MCF 10A (cell line): ENCODE measurements around the gene PON3. TPM values are rescaled to one million over a fixed set of nuclear protein-coding genes. Genes with fewer than 3 reads are reported as not detected.

Experiments
- BruUV-seq: library from RNA; stranded (reverse); fragments of 400-500 nt; replicated peaks from 2 replicates; lab custom pipeline; 2021; lab: Mats Ljungman, UMichigan
- CTCF ChIA-PET: fragments of 300-600 bp; sonication (Branson Sonifier 250); formaldehyde crosslinking; extraction: SDS; loops from one replicate; lab custom pipeline; 2021; ENCODE audit warnings: antibody characterized with exemption, inconsistent platforms; lab: Yijun Ruan, JAX
- POLR2A ChIA-PET: fragments of 300-600, 350-650 bp; sonication (Branson Sonifier 250); formaldehyde crosslinking; extraction: SDS; loops from one replicate; lab custom pipeline; 2020; ENCODE audit warnings: antibody characterized with exemption, inconsistent platforms; lab: Yijun Ruan, JAX
- DNase-seq: peaks from one replicate; pipeline ENCODE4 v3.0.0-alpha.2; 2018; ENCODE audit not compliant: unreplicated experiment
- H3K27ac Mint-ChIP-seq: one replicate; pipeline ENCODE4 v1.8.0; 2022; ENCODE audit warnings: mild to moderate bottlenecking, low read depth, mixed read lengths; ENCODE audit not compliant: unreplicated experiment
- H3K27me3 Mint-ChIP-seq: one replicate; pipeline ENCODE4 v1.8.0; 2022; ENCODE audit warnings: mixed read lengths; ENCODE audit not compliant: insufficient read depth, unreplicated experiment
- H3K36me3 Mint-ChIP-seq: one replicate; pipeline ENCODE4 v1.8.0; 2022; ENCODE audit warnings: mild to moderate bottlenecking, moderate library complexity, mixed read lengths; ENCODE audit not compliant: insufficient read depth, unreplicated experiment
- H3K4me1 Mint-ChIP-seq: one replicate; pipeline ENCODE4 v1.8.0; 2022; ENCODE audit warnings: mixed read lengths; ENCODE audit not compliant: insufficient read depth, unreplicated experiment
- H3K4me3 Mint-ChIP-seq: one replicate; pipeline ENCODE4 v1.8.0; 2022; ENCODE audit warnings: mild to moderate bottlenecking, moderate library complexity, mixed read lengths; ENCODE audit not compliant: unreplicated experiment
- H3K9me3 Mint-ChIP-seq: one replicate; pipeline ENCODE4 v1.8.0; 2022; ENCODE audit warnings: mixed read lengths; ENCODE audit not compliant: unreplicated experiment
- CTCF ChIP-seq: fragments of 200-600 bp; IDR thresholded peaks from one replicate; pipeline ENCODE4 v1.8.0; 2022; ENCODE audit warnings: antibody characterized with exemption, mild to moderate bottlenecking; ENCODE audit not compliant: unreplicated experiment
- intact Hi-C: fragments of 100-400 bp; cut with micrococcal nuclease; formaldehyde crosslinking; loops from 2 replicates; pipeline ENCODE4 v1.14.1; 2022
- total RNA-seq: library from RNA; stranded (reverse); gene quantifications from 2 replicates; pipeline ENCODE4 v1.2.3, GENCODE V29; 2022

PON3 gene
- total RNA-seq, 1 experiment from 2014 or later = not detected

GRCh38 chr7:95342642-95343307 lies 53.4 kb downstream of the PON3 start:
- CTCF ChIA-PET = interaction anchor here (0.7 kb wide), 1 partner anchor 851 kb away, joined by 3 read pairs; no protein-coding TSS in a partner anchor
- POLR2A ChIA-PET = interaction anchor here (0.6 kb wide), 1 partner anchor 80 kb away, joined by 3 read pairs; no protein-coding TSS in a partner anchor
- no peak for DNase-seq
- Mint-ChIP-seq H3K4me3 (no peak overlapping the region), H3K36me3 (no peaks in the 10 kb centered on the region), H3K27ac (no peak overlapping the region), H3K9me3 (no peaks in the 10 kb centered on the region), H3K27me3 (no peaks in the 10 kb centered on the region), H3K4me1 (no peaks in the 10 kb centered on the region)
- intact Hi-C loops = no loop called here
- no peak for TF ChIP-seq CTCF
- no TSS peak for BruUV-seq

GRCh38 chr7:95342029-95342428 lies 54.1 kb downstream of the PON3 start:
- Mint-ChIP-seq H3K27ac (no peak overlapping the region), H3K27me3 (no peaks in the 10 kb centered on the region), H3K4me1 (no peaks in the 10 kb centered on the region), H3K36me3 (no peaks in the 10 kb centered on the region), H3K9me3 (no peaks in the 10 kb centered on the region), H3K4me3 (no peak overlapping the region)
- BruUV-seq = no TSS peak
- no peak for DNase-seq
- no peak for TF ChIP-seq CTCF
- intact Hi-C loops = no loop called here
- ChIA-PET POLR2A (interaction anchor here (0.6 kb wide), 1 partner anchor 81 kb away, joined by 3 read pairs; no protein-coding TSS in a partner anchor), CTCF (no interaction called here)

- no peak for TF ChIP-seq CTCF
- no peaks in the 10 kb centered on the region for H3K36me3 Mint-ChIP-seq
- DNase-seq = no peak
- ChIA-PET POLR2A (no interaction called here), CTCF (interaction anchor here (0.5 kb wide), 1 partner anchor 136 kb away, joined by 5 read pairs; no protein-coding TSS in a partner anchor)
- no peaks in the 10 kb centered on the region for H3K27me3 Mint-ChIP-seq
- no peaks in the 10 kb centered on the region for H3K9me3 Mint-ChIP-seq
- no peak overlapping the region for H3K4me3 Mint-ChIP-seq
- BruUV-seq = no TSS peak
- H3K27ac Mint-ChIP-seq = no peak overlapping the region
- no peaks in the 10 kb centered on the region for H3K4me1 Mint-ChIP-seq
- intact Hi-C loops = no loop called here
Observed at GRCh38 chr7:95340491-95340890, 55.7 kb downstream of the PON3 start.

GRCh38 chr7:95338832-95339231 lies 57.3 kb downstream of the PON3 start:
- H3K4me1 Mint-ChIP-seq = peaks cover 8% of the 10 kb centered on the region
- intact Hi-C loops = no loop called here
- H3K4me3 Mint-ChIP-seq = no peak overlapping the region
- DNase-seq = no peak
- POLR2A ChIA-PET = interaction anchor here (0.6 kb wide), 1 partner anchor 29 kb away, joined by 5 read pairs; no protein-coding TSS in a partner anchor
- no peaks in the 10 kb centered on the region for H3K36me3 Mint-ChIP-seq
- BruUV-seq = no TSS peak
- H3K9me3 Mint-ChIP-seq = no peaks in the 10 kb centered on the region
- no peak overlapping the region for H3K27ac Mint-ChIP-seq
- CTCF ChIA-PET = no interaction called here
- no peaks in the 10 kb centered on the region for H3K27me3 Mint-ChIP-seq
- TF ChIP-seq CTCF = no peak
